ENCODE results near the gene ANXA11.

GRCh38 chr10:80177781-80178636, 27.3 kb downstream of the ANXA11 start:
- TF ChIP-seq CTCF (IDR thresholded peaks at IDR 0.05) (no peak), EP300 (IDR thresholded peaks at IDR 0.05) (no peak), POLR2A (IDR thresholded peaks at IDR 0.05) (no peak), POLR2AphosphoS5 (IDR thresholded peaks at IDR 0.05) (no peak)
